ENCODE data around the gene TYRP1.
A peak's percentile ranks its signal among the peaks of the same experiment; 100 is the strongest.
"Not testable (repeated sequence)": the region's sequence is repeated elsewhere in the genome, so short reads cannot be mapped to it uniquely, and the experiment has no call there.

TYRP1 gene, protein sequence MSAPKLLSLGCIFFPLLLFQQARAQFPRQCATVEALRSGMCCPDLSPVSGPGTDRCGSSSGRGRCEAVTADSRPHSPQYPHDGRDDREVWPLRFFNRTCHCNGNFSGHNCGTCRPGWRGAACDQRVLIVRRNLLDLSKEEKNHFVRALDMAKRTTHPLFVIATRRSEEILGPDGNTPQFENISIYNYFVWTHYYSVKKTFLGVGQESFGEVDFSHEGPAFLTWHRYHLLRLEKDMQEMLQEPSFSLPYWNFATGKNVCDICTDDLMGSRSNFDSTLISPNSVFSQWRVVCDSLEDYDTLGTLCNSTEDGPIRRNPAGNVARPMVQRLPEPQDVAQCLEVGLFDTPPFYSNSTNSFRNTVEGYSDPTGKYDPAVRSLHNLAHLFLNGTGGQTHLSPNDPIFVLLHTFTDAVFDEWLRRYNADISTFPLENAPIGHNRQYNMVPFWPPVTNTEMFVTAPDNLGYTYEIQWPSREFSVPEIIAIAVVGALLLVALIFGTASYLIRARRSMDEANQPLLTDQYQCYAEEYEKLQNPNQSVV

DNA sequence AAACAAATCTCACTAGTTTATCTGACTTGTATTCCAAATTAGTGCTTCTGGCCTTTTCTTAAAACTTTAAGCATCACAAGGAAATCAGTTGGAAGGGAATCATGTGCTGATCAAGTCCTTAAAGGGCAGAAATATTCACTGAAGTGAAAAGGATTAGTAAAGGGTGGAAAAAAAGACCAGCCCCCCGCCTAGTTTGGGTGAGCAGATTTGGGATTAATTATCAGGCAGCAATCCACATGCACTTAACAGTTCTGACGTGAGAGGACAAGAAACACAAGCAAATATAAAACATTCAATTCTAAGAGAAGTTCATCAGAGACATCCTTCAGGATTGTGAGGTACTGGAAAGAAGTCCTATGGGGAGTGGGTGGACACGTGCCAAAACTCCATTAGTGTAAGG lies at the start of gene TYRP1:
Gene TYRP1, plus strand, starts transcription at position 245 of the 400 bp plus-strand sequence. CDS start 612 bp downstream, outside the sequence.
- DNase-seq, result no peak

DNA sequence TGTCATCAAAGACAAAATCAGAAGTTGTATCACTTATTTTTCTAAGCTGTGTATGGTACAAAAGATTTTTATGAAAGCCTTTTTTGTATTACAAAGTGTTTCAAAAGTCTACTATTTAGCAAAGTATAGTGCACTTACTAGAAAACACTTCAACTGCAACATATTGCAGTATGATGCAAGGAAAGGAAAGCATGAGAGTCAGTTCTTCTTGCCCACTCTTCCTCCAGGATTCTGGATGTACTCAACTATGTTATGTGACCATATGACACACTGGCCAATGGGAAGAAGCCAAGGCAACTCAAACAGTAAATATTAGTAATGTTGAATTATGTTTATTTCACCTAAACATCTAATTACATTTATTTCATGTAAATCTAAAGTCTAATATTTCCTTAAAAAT lies 49.5 kb upstream of the TYRP1 start:
- no peak for DNase-seq

DNA sequence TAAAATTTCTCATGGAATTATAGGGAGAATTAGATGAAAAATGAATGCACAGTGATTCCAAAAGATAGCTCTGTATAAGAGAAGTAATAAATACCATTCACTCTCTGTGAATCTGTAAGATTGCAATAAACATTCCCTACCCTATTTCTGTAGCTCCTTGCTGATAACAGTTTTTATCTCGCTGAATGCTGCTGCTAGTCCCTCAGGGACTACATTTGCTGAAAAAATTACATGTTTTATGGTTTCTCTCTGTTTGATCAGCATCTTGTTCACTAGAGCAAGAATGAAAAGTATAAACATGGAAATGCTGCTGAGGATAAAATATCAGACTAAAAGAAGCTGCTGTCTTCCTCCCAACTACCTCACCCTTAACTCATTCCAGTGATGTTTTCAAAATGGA lies 44.3 kb upstream of the TYRP1 start:
- DNase-seq, result no peak

DNA sequence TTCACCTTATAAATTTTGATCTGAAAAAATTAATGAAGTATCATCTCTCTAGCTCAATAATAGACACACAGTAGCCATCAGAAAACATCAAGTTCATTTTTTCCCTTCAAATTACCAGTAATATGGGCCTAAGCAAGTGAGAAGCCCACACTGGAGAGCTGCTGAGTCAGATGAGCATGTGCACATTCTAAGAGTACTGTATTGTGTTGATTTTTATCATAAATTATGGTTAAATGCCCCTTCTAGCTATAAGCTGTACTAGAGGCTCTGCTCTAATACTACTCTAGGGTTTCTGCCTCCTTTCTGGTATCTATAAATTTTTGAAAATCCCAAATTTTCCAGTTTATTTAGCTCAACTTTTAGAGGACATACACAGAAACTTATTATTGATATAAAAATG lies 42.1 kb upstream of the TYRP1 start:
- no peak for DNase-seq

DNA sequence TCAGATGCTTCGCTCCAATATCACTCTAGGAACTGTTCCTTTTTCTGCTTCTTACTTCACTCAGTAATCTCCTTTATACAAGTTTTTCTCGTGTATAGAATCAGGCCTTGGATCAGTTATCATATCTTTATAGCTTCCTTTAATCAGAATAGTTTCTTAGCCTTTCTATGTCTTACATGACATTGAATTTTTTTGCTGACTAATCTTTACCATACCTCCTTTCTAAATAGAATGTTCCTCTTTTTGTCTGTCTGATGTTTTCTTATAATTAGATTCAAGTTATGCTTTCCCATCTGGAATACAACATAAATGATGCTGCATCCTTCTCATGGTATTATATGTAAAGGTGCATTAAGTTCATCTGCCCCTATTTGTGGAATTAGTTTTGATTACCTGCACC lies 40.2 kb upstream of the TYRP1 start:
- no peak for DNase-seq

DNA sequence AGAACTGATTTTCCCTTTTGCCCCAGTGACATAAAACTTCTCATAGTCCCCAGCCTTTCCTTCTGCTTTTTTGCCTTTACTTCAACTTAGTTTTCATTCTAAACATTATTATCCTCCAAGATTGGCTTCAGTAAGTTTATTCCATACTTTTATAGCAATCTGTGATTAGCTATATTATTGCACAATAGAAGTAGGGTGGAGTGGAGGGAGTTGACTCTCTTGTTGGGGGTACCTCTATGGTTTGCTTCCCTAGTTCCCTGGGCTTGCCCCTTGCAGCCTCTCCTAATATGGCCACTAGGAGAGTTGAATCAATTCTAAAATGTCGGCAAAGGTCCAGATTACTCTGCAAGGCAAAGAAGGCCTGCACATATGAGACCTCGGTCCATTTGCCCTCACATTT lies 36.4 kb upstream of the TYRP1 start:
- DNase-seq, result no peak

DNA sequence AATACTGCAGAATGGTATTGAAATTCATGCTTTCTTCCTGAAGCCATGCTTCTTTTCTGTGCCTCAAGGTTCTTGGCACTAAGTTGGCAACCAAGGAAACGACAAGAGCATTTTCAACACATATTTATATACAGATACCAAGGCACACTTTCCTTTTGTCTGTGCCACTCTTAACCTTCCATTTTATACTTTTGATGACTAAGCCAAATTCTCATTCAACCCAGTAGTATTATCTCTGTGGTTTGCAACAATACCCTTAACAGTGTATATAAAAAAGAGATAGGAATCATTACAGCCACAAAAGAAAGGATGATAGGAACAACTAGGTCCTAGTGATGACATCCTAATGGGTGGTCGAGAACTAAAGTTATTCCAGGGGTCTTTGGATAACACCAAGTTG lies 36.0 kb upstream of the TYRP1 start:
- no peak for DNase-seq

DNA sequence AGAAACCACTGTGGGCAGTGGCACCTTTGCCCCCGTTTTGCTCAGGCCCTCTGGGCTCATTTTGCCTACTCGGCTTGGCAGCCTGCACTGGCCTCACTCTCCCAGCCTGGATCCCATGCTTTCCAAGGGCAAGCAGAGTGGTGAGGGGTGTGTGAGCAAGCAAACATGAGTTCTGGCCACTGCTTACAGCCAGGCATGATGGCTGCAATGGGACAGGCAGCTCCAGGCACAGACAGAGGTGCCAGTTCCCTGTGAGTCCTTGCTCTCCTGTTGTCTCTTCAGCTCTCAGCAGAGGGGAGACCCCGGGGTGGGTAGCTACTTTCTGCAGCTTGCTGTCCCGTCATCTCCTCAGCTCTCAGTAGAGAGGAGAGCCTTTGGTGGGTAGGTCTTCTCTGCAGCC lies 35.2 kb upstream of the TYRP1 start:
- no peak for DNase-seq

DNA sequence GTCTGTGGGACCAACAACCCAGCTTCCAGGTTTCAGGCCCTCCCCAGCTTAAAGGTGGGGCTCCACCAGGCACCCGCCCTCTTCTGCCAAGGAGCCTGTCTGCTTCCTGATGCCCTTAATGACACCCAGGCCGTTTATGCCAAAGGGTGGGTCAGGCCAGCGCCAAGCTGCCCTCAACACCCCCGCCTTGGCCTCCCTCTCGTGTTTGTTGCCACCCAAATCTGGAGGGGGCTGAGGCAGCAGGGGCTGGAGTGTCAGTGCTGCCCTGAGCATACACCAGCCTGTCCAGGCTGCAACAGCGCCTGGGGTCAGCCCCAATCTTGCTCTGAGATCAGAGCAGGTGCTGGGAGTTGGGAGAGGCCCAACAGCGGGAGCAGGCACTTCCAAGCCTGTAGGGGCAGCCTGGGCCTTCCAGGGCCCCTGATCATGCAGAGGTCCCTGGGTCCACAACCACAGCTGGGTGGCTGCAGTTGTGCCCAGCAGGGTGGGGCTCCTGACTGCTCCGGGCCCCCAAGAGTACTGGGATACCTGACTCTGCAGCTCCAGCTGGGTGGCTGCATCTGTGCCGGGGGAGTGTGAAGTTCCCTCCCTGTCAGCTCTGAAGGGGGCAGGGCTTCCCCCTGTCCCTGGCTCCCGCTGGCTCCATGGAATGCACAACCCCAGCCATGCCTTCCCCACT lies 34.5 kb upstream of the TYRP1 start:
- DNase-seq, result no peak

DNA sequence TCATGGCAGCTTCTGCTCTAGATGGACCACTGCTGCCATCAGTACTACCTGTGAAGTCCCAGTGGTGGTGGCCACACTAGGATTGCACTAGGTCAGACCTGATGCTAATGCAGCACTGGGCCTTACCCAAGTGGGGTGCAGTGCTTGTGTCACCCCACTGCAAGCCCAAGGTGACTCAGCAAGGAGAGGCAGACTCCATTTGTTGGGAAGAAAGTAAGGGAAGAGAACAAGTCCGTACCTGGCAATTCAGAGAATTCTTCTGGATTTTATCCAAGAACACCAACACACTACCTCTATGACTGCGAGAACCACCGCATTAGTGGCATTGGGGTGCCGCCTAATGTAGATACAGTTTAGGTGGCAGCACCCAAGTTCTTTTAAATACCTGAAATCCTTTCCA lies 34.0 kb upstream of the TYRP1 start:
- no peak for DNase-seq

DNA sequence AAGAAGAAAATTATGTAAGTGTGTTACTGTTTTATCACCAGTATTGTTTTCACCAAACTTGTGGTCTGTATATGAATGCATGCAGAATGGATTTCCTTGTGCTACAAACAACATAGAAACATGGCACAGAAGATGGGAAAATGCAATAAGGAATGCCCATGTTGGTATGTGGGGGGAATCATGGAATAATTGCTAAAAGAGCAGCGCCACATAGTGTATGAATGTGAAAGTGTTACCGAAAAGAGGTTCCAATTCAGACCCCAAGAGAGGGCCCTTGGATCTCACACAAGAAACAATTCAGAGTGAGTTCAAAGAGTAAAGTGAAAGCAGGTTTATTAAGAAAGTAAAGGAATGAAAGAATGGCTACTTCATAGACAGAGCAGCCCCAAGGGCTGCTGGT lies 26.4 kb upstream of the TYRP1 start:
- no peak for DNase-seq

DNA sequence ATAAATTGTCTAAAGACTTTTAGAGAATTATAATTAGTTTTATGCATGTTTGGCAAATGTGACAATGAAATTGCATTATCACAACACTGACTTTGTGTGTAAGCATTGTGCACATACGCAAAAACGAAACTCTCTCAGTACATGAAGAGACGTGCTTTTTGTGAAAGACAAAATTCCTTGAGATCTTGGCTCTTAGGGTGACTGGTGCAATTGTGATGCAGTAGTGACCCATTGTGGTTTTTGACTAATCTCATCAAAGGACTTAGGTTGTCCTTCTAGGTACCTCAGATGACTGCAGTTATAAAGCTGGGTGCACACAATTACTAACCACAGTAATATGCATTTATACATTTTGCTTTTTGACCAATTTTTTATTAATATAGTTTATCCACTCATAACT lies 25.3 kb upstream of the TYRP1 start:
- DNase-seq, result no peak

DNA sequence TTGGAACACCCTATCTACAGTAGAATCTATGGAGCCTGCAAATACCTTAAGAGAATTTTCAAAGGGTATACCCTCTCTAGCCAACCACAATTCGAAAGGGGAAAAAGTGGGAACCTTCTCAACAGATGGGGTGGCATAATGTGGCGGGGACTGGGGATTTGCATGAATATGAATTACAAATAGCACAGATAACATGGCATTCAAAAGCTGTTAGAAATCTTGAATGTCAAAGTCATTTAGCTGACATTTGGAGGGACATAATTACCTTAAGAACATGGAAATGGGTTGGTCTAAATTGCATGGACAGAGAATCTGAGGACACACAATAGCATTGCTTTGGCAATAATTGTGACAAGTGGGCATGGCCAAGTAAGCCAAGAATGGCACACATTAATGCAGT lies 23.2 kb upstream of the TYRP1 start:
- no peak for DNase-seq

DNA sequence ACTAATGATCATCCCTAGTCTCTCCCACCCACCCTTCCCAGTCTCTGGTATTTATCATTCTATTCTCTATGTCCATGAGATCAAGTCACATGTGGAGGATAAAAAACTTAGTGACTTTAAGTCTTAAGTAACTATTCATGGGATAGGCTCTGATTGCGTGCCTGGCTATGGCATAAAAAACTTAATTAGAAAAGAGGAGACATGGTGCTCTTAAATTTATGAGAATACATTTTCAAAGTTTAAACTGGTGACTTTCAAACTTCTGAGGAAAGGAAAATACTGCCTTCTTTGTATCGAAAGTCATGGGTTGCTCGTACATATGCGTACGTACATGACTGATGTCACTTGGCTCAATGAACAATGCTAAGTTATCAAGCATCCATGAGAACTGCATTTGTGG lies 18.2 kb upstream of the TYRP1 start:
- no peak for DNase-seq

DNA sequence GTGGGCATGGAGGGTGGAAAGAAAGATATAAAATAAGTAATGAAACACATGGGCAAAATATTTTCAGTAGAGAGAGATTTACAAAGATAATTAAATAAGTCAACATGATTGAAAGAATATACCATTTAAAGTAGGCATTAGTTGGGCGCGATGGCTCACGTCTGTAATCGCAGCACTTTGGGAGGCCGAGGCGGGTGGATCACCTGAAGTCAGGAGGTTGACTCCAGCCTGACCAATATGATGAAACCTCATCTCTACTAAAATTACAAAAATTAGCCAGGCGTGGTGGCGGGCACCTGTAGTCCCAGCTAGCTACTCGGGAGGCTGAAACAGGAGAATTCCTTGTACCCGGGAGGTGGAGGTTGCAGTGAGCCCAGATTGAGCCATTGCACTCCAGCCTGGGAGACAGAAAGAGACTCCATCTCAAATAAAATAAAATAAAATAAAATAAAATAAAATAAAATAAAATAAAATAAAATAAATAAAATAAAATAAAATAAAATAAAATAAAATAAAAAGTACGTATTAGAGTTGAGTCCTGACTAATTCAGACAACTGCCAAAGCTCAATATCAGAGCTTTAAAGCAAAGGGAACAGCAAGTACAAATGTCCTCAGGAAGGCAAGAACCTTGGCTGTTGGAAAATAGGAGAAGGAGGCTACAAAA lies 15.6 kb upstream of the TYRP1 start:
- not testable (repeated sequence) for DNase-seq

DNA sequence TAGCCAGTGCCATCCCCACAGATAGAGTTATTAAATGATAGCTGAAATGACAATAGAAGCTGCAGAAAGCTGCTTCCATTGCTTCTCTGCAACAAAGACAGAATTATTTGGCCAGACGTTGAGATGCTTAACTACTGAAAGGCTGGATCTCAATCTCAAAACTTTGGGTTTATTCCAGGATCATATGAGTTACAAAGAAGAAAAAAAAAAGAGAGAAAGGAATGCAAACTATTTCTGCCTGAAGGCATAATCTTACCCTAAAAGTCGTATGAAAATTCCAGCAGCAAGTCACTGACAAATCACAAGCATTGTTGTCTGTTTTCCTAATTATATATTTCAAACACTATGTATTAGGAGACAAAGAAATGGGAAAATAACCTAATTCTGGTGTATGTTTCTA lies 12.8 kb upstream of the TYRP1 start:
- no peak for DNase-seq

DNA sequence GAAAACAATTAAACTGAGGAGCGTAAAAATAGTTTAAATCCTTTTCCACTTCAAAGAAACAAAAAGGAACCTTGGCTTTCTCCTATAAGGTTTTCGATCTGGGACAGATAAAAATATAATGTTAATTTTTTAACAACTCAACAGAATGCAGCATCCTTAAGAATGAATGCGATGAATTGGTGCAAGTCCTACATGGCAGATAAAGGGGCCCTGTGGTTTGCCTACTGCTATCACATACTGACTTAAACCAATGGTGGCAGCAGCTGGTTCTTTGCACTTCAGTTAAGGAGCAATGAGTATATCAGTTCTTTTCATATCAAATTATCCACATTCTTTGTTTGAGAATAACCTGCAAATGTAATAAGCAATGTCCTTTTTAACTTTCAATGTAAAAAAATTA lies 12.4 kb upstream of the TYRP1 start:
- no peak for DNase-seq

DNA sequence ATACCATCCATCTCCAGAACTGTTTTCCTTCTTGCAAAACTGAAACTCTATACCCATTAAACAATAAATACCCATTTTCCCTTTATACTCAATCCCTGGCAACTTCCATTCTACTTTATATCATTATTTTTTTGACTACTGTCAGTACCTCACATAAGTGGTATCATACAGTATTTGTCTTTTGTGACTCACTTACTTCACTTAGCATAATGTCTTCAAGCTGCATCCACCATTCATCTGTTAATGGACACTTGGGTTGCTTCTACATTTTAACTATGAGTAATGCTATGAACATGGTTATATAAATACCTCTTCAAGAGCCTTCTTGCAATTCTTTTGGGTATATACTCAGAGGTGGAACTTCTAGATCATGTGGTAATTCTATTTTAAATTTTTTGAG lies 11.6 kb upstream of the TYRP1 start:
- DNase-seq, result no peak

DNA sequence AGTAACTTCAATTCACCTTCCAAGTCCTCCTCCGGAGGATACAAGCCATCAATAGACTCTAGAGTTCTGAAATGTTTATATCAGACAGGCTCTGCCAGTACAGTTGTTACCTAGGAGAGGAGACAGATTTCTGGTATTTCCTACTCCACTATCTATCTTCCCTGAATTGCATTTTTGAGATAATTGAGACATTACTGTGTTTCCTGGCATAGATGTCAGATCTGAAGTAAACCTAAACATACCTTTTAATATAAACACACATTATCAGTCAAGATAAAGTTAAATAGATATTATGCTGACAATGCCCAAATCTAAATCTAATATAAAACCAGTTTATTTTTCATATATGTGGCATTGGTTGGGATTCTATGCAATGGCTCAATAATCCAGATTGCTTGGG lies 8.2 kb upstream of the TYRP1 start:
- no peak for DNase-seq

DNA sequence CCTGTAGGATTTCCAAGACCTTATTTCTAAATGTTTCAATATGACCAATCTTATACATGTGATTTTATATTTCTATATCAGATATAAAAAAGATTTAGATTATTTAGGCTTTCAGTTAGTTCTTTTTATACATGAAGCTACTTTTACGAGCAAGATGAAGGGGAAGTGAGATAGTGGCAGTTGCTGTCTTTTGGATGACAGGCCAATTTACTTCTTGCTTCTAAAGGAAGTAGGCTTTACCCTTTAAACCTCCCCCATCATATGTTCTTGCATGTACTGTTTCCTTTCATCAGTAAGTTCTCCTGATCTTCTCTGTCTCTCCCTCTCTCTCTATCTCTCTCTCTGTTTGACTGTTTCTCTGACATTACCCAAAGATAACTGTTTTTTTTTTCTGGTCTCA lies 4.0 kb upstream of the TYRP1 start:
- DNase-seq, result no peak

DNA sequence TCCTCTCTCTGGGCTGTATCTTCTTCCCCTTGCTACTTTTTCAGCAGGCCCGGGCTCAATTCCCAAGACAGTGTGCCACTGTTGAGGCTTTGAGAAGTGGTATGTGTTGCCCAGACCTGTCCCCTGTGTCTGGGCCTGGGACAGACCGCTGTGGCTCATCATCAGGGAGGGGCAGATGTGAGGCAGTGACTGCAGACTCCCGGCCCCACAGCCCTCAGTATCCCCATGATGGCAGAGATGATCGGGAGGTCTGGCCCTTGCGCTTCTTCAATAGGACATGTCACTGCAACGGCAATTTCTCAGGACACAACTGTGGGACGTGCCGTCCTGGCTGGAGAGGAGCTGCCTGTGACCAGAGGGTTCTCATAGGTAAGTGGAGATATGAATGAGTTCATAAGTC lies 828 bp downstream of the TYRP1 start:
- no peak for DNase-seq

DNA sequence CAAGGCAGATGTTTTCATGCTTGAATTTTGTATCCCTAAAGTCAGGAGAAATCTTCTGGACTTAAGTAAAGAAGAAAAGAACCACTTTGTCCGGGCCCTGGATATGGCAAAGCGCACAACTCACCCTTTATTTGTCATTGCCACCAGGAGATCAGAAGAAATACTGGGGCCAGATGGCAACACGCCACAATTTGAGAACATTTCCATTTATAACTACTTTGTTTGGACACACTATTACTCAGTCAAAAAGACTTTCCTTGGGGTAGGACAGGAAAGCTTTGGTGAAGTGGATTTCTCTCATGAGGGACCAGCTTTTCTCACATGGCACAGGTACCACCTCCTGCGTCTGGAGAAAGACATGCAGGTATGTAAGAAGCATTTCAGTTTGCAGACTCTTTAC lies 2.3 kb downstream of the TYRP1 start:
- peak; percentile 19 for DNase-seq

DNA sequence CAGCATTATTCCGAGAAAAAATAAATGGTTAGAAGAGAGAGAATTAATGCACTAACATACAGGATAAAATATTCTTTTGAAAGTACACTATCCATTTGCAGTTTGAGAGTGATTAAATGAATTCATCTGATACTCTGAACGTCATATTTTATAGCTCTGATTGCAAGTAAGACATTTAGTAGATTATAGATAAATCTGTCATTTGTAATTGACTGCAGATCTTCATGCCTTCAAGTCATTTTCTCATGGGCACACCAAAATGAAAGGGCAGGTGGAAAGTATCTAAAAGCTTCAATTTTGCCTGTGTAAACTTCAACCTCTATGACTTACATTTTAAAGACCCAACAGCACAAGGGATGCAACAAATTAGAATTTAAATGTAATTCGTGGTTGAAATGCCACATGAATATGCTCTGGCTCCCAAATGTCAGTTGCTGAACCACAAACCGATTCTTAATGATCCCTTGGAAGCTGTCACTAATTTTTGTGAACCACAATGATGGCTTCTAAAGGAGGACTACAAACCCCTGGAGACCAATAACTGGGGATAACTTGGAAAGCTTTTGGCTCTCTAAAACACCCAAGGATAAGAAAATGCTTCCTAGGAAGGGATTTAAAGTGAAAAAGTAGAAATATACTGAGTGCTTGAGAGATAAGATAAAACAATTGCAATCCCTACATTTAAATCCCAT lies 3.9 kb downstream of the TYRP1 start:
- DNase-seq, result no peak

Data from DMS 273 treated with DMSO at 0.1 percent for 48 hours (cell line).